ENCODE results near the gene STEAP3.

STEAP3 gene

DNA sequence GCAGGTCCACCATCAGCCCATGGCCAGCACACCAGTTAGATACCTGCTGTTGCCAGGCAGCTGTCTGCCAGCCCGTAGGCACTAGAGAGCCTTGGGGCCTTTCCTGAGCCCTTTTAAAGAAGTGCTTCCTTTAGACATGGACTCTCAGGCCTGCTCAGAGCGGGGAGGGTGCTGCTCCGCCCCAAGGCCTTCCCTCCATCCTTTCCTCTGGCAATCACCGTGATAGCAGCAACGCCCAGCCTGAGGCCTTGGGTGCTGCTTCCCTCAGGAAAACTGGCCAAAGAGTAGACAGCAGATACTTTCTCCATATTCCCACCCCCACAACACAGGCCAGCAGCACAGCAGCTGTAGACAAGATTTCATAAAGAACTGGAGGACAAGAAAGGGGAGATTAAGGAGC lies 42.7 kb upstream of the STEAP3 start:
- no peak overlapping the region for H3K9ac ChIP-seq
- no peak for TF ChIP-seq CTCF (IDR thresholded peaks at IDR 0.05)
- H3K9me3 ChIP-seq (ENCODE audit: control insufficient read depth, low read length): no peaks in the 10 kb centered on the region
- no peaks in the 10 kb centered on the region for H3K79me2 ChIP-seq
- no peaks in the 10 kb centered on the region for H3K27me3 ChIP-seq (ENCODE audit: control insufficient read depth, insufficient read depth, low read length)
- no peak overlapping the region for H2AFZ ChIP-seq
- no peak overlapping the region for H3K4me2 ChIP-seq (ENCODE audit: low read length)
- no peak overlapping the region for H3K27ac ChIP-seq
- H3K36me3 ChIP-seq (ENCODE audit: control insufficient read depth, insufficient read depth, low read length): no peaks in the 10 kb centered on the region
- no peaks in the 10 kb centered on the region for H3K4me1 ChIP-seq
- H3K4me3 ChIP-seq (ENCODE audit: low read depth, low read length): no peak overlapping the region

DNA sequence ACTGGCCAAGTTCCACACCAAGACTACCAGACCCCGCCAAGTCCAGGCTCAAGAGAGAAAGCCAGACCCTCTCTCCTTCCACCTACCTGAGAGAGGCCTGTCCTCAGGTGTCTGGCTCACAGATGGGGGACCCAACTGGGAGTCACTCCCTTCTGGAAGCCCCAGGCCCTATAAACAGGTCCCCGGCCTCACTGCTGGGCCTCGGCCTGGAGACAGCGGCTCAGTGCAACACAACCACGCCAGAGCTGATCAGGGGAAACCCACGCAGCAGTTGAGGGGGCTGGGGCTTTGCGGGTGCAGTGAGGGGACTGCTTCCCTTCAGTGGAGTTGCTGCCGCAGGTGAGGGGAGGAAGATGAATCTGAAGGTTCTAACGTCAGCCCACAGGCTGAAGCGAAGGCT lies 42.2 kb upstream of the STEAP3 start:
- Histone ChIP-seq H2AFZ (no peak overlapping the region), H3K4me2 (ENCODE audit: low read length) (no peak overlapping the region), H3K4me1 (no peaks in the 10 kb centered on the region), H3K79me2 (no peaks in the 10 kb centered on the region), H3K9ac (no peak overlapping the region), H3K27ac (no peak overlapping the region), H3K36me3 (ENCODE audit: control insufficient read depth, insufficient read depth, low read length) (no peaks in the 10 kb centered on the region), H3K4me3 (ENCODE audit: low read depth, low read length) (no peak overlapping the region), H3K9me3 (ENCODE audit: control insufficient read depth, low read length) (no peaks in the 10 kb centered on the region), H3K27me3 (ENCODE audit: control insufficient read depth, insufficient read depth, low read length) (no peaks in the 10 kb centered on the region)
- TF ChIP-seq CTCF (IDR thresholded peaks at IDR 0.05): no peak

DNA sequence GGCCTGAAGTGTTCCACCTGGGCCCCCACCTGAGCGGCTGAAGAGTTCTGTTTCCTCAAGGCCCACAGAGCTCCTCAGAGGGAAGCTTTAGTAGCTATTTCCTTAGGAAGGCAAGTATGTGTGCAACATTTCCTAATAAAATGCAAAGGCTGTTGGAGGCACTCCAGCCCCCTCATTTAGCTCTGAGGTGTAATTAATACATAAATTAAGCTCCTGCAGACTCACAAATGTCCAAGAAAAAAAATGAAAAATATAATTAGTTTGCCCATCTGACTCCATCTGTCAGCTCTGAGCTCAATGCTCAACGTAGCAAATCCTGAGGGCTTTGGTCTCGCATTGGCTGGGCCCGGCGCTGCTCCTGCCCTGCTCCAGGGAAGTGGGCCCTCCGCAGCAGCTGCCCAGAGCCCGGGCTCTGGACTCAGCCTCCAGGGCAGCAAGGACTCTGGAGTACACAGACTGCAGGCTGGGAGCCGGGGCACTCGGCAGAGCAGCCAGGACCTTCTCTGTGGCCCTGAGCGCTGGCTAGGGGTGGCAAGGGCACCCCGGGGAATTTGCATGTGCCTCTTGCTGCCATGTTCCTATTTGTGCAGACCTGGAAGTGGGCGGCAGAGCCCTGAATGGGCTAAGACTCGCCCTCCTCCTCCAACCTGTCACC lies 41.7 kb upstream of the STEAP3 start:
- no peak overlapping the region for H3K4me2 ChIP-seq (ENCODE audit: low read length)
- no peaks in the 10 kb centered on the region for H3K27me3 ChIP-seq (ENCODE audit: control insufficient read depth, insufficient read depth, low read length)
- no peaks in the 10 kb centered on the region for H3K9me3 ChIP-seq (ENCODE audit: control insufficient read depth, low read length)
- no peak overlapping the region for H2AFZ ChIP-seq
- H3K9ac ChIP-seq: no peak overlapping the region
- H3K79me2 ChIP-seq: no peaks in the 10 kb centered on the region
- no peak overlapping the region for H3K4me3 ChIP-seq (ENCODE audit: low read depth, low read length)
- no peak overlapping the region for H3K27ac ChIP-seq
- TF ChIP-seq CTCF (IDR thresholded peaks at IDR 0.05): no peak
- no peaks in the 10 kb centered on the region for H3K4me1 ChIP-seq
- no peaks in the 10 kb centered on the region for H3K36me3 ChIP-seq (ENCODE audit: control insufficient read depth, insufficient read depth, low read length)

DNA sequence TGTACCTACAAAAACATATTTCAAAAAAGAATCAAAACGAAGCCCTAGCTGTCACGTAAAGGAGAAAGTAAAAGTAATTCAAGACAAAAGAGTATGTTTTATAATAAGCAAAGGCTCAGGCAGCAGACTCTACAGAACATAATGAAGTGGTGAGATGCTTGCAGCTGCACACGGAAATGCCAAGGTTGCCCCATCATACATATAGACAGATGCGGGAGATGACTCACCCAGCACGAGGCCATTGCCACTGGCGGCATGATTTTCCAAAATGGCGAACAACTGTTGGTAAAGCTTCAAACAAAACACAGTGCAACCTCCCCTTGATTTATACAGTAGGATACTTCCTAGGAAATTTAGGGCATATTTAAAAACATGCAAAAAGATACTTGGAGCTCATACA lies 39.1 kb upstream of the STEAP3 start:
- Histone ChIP-seq H3K4me1 (no peaks in the 10 kb centered on the region), H3K4me2 (ENCODE audit: low read length) (no peak overlapping the region), H3K79me2 (no peaks in the 10 kb centered on the region), H3K4me3 (ENCODE audit: low read depth, low read length) (no peak overlapping the region), H3K36me3 (ENCODE audit: control insufficient read depth, insufficient read depth, low read length) (no peaks in the 10 kb centered on the region), H2AFZ (no peak overlapping the region), H3K9ac (no peak overlapping the region), H3K9me3 (ENCODE audit: control insufficient read depth, low read length) (no peaks in the 10 kb centered on the region), H3K27me3 (ENCODE audit: control insufficient read depth, insufficient read depth, low read length) (no peaks in the 10 kb centered on the region), H3K27ac (no peak overlapping the region)
- no peak for TF ChIP-seq CTCF (IDR thresholded peaks at IDR 0.05)
